ENCODE results near the gene ALOX5AP.

Gene ALOX5AP

DNA sequence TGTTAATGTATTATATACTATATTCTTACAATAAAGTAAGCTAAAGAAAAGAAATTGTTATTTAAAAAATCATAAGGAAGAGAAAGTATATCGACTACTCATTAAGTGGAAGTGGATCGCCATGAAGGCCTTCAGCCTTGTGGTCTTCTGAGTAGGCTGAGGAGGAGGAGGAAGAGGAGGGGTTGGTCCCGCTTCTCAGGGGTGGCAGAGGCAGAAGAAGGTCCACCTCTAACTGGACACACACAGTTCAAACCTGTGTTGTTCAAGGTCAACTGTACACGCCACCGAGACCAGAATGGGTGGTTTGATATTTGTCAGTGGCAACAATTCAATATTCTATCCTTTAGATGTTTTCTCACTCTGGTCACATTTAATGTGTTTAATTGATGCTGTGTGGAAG is 67.2 kb downstream of the ALOX5AP start:
- DNase-seq, result no peak

DNA sequence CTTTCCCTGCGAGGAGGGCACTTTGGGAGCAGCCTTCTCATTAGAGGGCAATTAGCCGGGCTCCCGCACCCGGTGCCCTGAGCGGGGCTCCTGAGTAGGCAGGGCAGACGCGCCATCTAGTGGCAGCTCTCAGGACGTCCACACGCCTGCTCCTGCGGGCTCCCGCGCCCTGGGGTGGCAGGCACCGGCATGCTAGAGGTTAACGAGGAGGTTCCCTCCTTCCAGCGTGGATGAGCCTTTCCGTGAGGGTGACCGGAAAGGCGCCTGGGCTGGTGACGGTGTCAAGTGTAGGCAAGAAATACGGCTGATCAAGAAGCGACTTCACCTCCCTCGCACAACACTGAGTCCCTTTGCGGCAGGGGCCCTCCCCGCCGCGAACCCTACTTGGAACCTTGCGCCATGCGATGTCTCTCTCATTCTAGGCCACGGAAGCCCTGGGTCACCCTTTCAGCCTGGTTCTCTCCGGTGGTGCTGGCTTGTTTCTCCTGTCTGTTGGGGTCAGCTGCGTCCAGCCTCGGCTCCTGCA is 67.7 kb downstream of the ALOX5AP start:
- peak; percentile 86 for DNase-seq

DNA sequence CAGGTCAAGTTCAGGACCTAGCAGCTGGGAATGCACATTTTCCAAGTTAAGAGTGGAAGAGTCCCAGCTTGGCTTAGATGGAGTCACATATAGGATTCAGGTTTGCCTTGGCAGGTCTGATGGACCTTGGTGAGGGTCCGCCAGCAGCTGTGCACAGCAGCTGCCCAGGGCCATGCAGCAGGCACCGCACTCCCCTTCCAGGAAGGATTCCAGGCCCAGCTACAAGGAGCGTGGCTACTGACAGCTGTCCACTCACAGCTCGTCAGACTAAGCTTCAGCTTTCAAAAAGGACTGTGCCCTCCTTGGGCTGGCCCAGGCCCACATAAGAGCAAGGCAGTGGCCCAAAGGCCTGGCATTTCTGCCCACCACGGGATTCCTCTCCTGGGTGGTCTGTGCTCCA is 68.4 kb downstream of the ALOX5AP start:
- DNase-seq, result no peak

DNA sequence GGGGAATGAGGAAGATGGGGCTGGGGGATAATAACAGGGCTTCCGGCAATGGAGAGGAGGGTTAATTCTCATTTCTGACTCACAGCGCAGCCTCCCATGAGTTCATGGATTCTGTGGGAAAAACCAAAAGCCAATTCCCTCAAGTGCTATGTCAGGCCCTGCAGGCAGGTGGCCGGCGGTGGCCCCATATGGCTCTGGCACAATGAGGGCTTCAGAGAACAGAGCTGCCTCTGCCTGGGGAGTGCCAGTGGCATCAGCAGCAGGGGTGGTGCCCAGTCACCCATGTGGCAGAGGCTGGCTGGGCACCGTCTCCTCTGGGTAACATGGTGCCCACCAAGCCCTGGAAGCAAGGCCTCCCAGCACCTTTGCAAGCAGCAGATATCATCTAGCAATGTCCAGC is 69.1 kb downstream of the ALOX5AP start:
- no peak for DNase-seq

DNA sequence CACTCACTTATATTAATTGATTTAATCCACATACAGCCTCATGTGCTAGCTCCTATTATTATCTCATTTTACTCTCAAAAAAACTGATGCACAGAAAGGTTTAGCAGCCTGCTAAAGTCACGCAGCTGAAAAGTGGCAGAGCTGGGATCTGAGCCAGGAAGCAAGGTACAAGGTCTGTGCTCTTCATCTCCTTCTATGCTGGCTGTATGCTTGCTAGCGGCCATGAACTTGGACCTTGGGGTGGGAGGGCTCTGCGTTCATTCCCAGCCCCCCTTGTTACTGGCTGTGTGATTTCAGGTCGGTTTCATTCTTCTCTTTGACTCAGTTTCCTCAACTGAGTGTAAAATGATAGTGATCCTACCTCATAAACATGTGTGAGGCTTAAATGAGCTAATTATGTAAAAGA is 69.8 kb downstream of the ALOX5AP start:
- DNase-seq, result no peak

DNA sequence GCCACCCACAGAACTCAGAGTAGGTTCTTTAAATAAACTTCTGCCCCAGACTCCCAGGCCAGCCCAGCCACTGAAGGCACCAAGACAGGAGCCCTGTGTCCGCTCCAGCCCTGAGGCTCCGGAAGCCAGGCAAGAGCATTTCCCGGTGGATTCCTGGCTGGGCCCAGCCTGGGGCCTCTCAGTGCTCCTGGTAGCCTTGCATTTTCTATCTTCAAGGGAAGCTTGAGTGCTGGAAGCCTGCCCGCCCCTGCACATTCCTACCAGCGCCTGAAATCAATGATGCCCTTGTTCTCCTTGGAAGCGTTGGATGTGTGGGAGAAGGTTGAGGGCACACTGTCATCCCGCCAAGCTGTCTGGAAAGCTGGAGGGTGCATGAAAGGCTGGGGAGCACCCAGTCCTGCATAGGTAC is 70.3 kb downstream of the ALOX5AP start:
- no peak for DNase-seq

DNA sequence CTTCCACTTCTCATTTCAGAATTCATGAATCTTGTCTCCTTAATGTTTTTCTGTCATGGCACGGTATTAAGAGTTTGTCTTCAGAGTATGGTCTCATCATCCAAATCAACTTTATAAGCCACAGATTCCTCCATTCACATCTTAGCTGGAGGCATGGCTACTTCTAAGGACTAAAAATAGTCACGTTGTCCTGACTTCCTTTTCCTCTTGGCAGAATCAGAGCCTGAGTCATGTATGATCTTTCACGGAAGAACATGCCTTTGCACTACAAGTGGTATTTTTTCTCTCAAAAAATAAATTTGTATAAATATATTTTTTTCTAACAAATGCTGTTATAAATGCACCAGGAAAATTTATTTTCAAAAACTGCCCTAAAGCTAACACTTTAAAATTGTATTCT is 71.4 kb downstream of the ALOX5AP start:
- DNase-seq, result no peak

DNA sequence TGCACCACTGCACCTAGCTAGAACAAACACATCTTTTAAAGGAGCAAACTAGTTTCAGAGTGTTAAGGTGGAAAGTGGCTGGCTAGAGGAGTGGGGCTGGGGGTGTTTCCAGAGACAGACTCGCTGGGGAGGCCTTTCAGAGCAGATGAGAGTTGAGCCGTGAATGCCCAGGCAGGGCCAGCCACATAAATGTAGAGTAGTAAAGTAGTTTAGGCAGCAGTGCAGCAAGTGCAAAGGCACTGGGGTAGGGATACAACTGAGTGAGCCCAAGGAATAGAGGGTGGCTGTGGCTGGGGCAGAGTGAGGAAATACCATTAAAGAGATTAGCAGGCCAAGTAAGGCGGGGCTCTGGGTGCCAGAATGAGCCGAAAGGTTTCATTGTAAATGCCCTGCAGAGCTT is 72.0 kb downstream of the ALOX5AP start:
- DNase-seq, result no peak

DNA sequence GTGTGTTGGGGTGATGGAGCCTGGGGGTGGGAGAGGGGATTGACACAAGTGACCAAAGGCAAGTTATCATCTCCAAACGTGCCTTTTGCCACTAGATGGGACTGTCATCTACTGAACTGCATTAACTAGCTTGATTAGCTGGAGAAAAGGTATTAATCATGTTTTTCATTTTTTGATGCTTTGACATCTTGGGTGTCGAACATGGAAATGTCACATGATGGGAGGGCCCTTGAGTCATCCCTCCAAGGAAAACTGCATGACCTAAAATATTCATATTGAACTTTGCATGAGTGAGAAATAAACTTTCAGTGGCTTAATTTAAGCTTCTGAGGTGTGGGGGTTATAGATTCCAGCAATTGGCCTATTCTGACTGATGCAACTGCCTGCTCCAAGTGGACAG is 73.3 kb downstream of the ALOX5AP start:
- no peak for DNase-seq

DNA sequence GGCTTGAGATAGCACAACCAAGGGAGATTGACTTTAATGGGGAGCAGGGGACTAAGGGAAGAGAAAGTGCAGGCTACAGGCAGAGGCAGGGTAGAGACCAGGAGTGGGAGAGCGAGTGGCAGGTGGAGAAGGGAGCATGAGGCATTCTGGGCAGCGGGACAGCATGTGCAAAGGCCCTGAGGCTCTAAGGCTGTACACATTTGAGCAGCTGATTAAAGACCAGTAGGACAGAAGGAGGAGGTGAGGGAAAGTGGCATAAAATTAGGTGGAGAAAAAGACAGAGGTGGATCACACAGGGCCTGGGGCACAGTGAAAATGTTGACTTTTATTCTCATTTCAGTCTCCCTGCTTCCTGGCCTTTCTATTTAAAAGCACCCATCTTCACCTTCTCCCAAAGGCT is 74.4 kb downstream of the ALOX5AP start:
- DNase-seq, result no peak

DNA sequence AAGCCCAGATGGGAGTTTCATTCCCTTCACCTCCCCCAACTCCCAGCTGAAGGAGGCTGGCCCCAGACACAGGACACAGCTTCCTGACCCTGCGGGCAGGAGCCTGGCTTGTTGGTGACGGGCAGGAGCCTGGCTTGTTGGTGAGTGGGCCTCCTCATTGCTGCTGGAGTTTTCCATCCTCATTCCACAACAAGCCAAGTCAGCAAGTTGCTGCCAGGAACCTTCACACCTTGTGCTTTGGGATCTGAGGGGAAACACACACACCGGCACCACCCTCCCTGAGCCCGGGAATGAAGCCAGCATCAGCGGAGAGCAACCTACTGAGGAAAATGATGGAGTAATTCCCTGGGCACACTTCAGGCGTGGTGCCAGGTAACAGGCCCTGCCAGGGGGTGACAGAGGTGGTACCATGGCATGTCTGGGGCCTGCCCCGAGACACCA is 74.9 kb downstream of the ALOX5AP start:
- no peak for DNase-seq

DNA sequence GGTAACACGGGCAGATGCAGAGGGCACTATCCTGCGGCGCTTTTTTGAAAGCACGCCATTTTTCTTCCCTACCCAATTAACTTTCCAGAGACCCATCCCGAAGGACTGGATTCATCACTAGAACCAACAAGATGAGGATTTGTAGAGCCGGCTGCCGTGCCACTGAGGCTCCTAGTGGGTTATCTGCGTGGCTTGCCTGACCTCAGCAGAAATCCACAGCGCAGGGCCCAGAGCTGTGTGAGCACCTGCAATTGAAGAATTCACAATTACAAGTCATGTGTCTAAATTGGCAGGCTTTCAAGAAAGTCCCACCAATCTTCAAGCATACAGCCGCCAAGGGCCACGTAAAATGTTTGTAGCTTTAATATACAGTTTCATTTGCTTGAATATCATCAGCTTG is 75.5 kb downstream of the ALOX5AP start:
- no peak for DNase-seq

All from activated CD4-positive, alpha-beta T cell treated with anti-CD3 and anti-CD28 coated beads, Interleukin-2, amount 50 U/mL, for 16 hours (primary cell).